Body of pancreas (tissue), 4 donors: ENCODE data around the gene CFAP298.

Experiments
- CTCF ChIP-seq, 7 experiments: fragments of 450-650 bp in 4 of 7; fragments of 200-600 bp in 3 of 7; sonication (generic) in 3 of 7; IDR thresholded peaks; one replicate each; pipeline ENCODE4 v1.5.1; 2016 to 2019; ENCODE audit warnings: antibody characterized with exemption in 7 of 7
- POLR2A ChIP-seq, 3 donors: fragments of 450-650 bp; IDR thresholded peaks; one replicate each; pipeline ENCODE4 v1.6.1; 2016; ENCODE audit warnings: antibody characterized with exemption in 3 of 3, mild to moderate bottlenecking in 2 of 3

DNA sequence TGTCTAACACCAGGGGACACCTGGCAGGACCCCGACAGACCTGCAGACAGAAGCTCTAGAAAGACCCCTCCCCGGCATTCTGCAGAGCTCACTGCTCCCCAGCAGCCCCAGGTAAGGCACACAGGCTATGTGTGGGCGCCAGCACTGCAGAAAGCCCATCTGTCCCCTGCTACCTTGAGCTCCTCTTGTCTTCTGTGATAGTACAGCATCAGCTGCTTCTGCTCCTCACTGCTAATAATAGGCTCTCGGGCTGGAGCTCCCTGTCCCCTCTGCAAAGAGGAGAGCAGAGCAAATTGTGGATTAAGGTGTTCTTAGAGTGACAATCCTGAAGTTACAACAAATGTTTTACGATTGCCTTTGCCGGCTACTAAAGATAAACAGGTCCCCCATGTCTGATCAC, 10.1 kb downstream of the CFAP298 start:
- no peak for TF ChIP-seq CTCF (IDR thresholded peaks at IDR 0.05)
- no peak for TF ChIP-seq POLR2A (IDR thresholded peaks at IDR 0.05)
